A549 (cell line): Measurements from ENCODE around the gene AOAH. TPM values are rescaled to one million over a fixed set of nuclear protein-coding genes. Genes with fewer than 3 reads are reported as not detected.

Experiments used
- ATAC-seq, 2 experiments: fragments of 200-7000 bp in 1 of 2; fragments of >200 bp in 1 of 2; cut with Nextera tagmentation in 1 of 2; cut with Tn5 transposase in 1 of 2; 3 replicates each; pipeline versions ENCODE4 v1.8.0 to v1.9.1; 2018 to 2020; ENCODE audit warnings: mild to moderate bottlenecking in 1 of 2, moderate library complexity in 1 of 2
- CTCF ChIA-PET: fragments of 300-600 bp; sonication (Branson Sonifier 250); formaldehyde crosslinking; extraction: SDS; loops from one replicate; lab custom pipeline; 2021; ENCODE audit warnings: antibody characterized with exemption, inconsistent platforms; lab: Yijun Ruan, JAX
- POLR2A ChIA-PET: fragments of 350-600 bp; formaldehyde crosslinking; extraction: SDS; loops from one replicate; lab custom pipeline; 2021; ENCODE audit warnings: antibody characterized with exemption, inconsistent platforms; lab: Yijun Ruan, JAX
- DNase-seq, 2 experiments: peaks; one replicate each; pipeline versions ENCODE4 v3.0.0 to v3.0.0-alpha.2; 2011 to 2016; ENCODE audit warnings: low read depth in 1 of 2, low spot score in 1 of 2
- FAIRE-seq: peaks from 2 replicates; lab custom pipeline; 2011; peaks lifted over from hg19 to GRCh38; lab: Jason Lieb, UNC
- H3K27ac ChIP-seq, 2 experiments: fragments of >200 bp; sonication (Bioruptor Twin); formaldehyde crosslinking; 3 replicates each; pipeline ENCODE4 v1.5.1; 2016 to 2017
- H3K4me1 ChIP-seq: fragments of >200 bp; sonication (Bioruptor Twin); formaldehyde crosslinking; 3 replicates; pipeline ENCODE4 v1.6.1; 2016
- H3K4me2 ChIP-seq: fragments of >200 bp; sonication (Bioruptor Twin); formaldehyde crosslinking; 3 replicates; pipeline ENCODE4 v1.6.1; 2016
- H3K4me3 ChIP-seq: fragments of >200 bp; sonication (Bioruptor Twin); formaldehyde crosslinking; 3 replicates; pipeline ENCODE4 v1.5.1; 2016
- H3K9me3 ChIP-seq: fragments of >200 bp; sonication (Bioruptor Twin); formaldehyde crosslinking; 3 replicates; pipeline ENCODE4 v1.6.1; 2016
- CBX8 ChIP-seq: fragments of 200-600 bp; sonication (generic); IDR thresholded peaks from 2 replicates; pipeline ENCODE4 v1.6.1; 2016
- CHD2 ChIP-seq: fragments of 150-350 bp; IDR thresholded peaks from 2 replicates; pipeline ENCODE4 v1.6.1; 2014; ENCODE audit warnings: low read length; ENCODE audit not compliant: partially characterized antibody
- FOSL2 ChIP-seq, 2 experiments: fragments of 450-650 bp in 1 of 2; fragments of >200 bp in 1 of 2; sonication (Bioruptor Twin) in 1 of 2; formaldehyde crosslinking; IDR thresholded peaks; 2 replicates each; pipeline versions ENCODE4 v1.5.0 to v1.6.1; 2016 to 2020; ENCODE audit warnings: mild to moderate bottlenecking in 1 of 2, moderate library complexity in 1 of 2
- HOXA7 ChIP-seq: fragments of 250-450 bp; sonication (Bioruptor Pico); IDR thresholded peaks from 2 replicates; pipeline ENCODE4 v1.5.0; 2020; ENCODE audit warnings: mild to moderate bottlenecking, moderate library complexity
- HOXB5 ChIP-seq: fragments of 250-450 bp; sonication (Bioruptor Pico); IDR thresholded peaks from 2 replicates; pipeline ENCODE4 v1.5.0; 2020; ENCODE audit warnings: mild to moderate bottlenecking, moderate library complexity
- JUNB ChIP-seq: fragments of >200 bp; sonication (Bioruptor Twin); formaldehyde crosslinking; IDR thresholded peaks from 2 replicates; pipeline ENCODE4 v1.6.1; 2016
- MAZ ChIP-seq: fragments of 150-350 bp; IDR thresholded peaks from 2 replicates; pipeline ENCODE4 v1.6.1; 2014; ENCODE audit warnings: antibody characterized with exemption, low read depth, low read length, borderline replicate concordance
- NPAS2 ChIP-seq: fragments of 250-450 bp; sonication (Bioruptor Pico); IDR thresholded peaks from 2 replicates; pipeline ENCODE4 v1.8.0; 2022; ENCODE audit warnings: mild to moderate bottlenecking, moderate library complexity, borderline replicate concordance
- PHF8 ChIP-seq: fragments of 200-600 bp; sonication (generic); IDR thresholded peaks from 2 replicates; pipeline ENCODE4 v1.6.1; 2016; ENCODE audit warnings: low read depth, mild to moderate bottlenecking, antibody characterized with exemption, moderate library complexity, borderline replicate concordance
- RCOR1 ChIP-seq: fragments of 150-350 bp; IDR thresholded peaks from 2 replicates; pipeline ENCODE4 v1.6.1; 2014; ENCODE audit warnings: antibody characterized with exemption, low read length, low read depth
- RFX5 ChIP-seq: fragments of 450-650 bp; IDR thresholded peaks from 2 replicates; pipeline ENCODE4 v1.7.1; 2014; ENCODE audit warnings: antibody characterized with exemption, mild to moderate bottlenecking, moderate library complexity
- RNF2 ChIP-seq: fragments of 200-600 bp; sonication (generic); IDR thresholded peaks from 2 replicates; pipeline ENCODE4 v1.6.1; 2016; ENCODE audit warnings: low read depth, mild to moderate bottlenecking, antibody characterized with exemption, moderate library complexity, borderline replicate concordance
- SMC3 ChIP-seq: fragments of >200 bp; sonication (Bioruptor Twin); formaldehyde crosslinking; IDR thresholded peaks from 3 replicates; pipeline ENCODE4 v1.6.1; 2018; ENCODE audit warnings: inconsistent platforms
- SREBF2 ChIP-seq: fragments of 450-650 bp; IDR thresholded peaks from 2 replicates; pipeline ENCODE4 v1.6.1; 2014; ENCODE audit warnings: mild to moderate bottlenecking, moderate library complexity
- TFCP2L1 ChIP-seq: fragments of 250-450 bp; sonication (Bioruptor Pico); IDR thresholded peaks from 2 replicates; pipeline ENCODE4 v1.5.0; 2021; ENCODE audit warnings: mild to moderate bottlenecking
- ZFP36 ChIP-seq: fragments of 450-650 bp; IDR thresholded peaks from 2 replicates; pipeline ENCODE4 v1.6.1; 2014; ENCODE audit warnings: borderline replicate concordance; ENCODE audit not compliant: partially characterized antibody
- ZSCAN20 ChIP-seq: fragments of 250-450 bp; sonication (Bioruptor Pico); IDR thresholded peaks from 2 replicates; pipeline ENCODE4 v1.8.0; 2022; ENCODE audit warnings: mild to moderate bottlenecking, moderate library complexity
- WGBS: methylation state at CpG from one replicate; pipeline ENCODE4 v1.1.6; 2017; ENCODE audit errors: missing lambda C conversion rate; 5-methylcytosine and 5-hydroxymethylcytosine counted together
- polyA plus RNA-seq, 4 experiments: library from polyadenylated mRNA; depleted of rRNA in 3 of 4; stranded (reverse); fragments of >200 nt; fragmentation: RNase III in 1 of 4; extraction: RNeasy Plus Mini Kit Qiagen cat#74134 plus additional on column Dnase treatment in 1 of 4; gene quantifications; 2 replicates in 3 of 4; 3 replicates in 1 of 4; pipeline ENCODE4 v1.2.3, GENCODE V29; 2011 to 2017
- TF ChIP-seq, protein P1 (sequence below): fragments of >200 bp; sonication (Bioruptor Twin); formaldehyde crosslinking; IDR thresholded peaks from 3 replicates; pipeline ENCODE4 v1.6.1; 2016
- TF ChIP-seq, protein P2 (sequence below): IDR thresholded peaks from 2 replicates; pipeline ENCODE4 v1.6.1; 2012; ENCODE audit warnings: low read depth, borderline replicate concordance
- TF ChIP-seq, protein P3 (sequence below): fragments of 150-350 bp; IDR thresholded peaks from 2 replicates; pipeline ENCODE4 v1.6.1; 2014; ENCODE audit warnings: low read depth, mild to moderate bottlenecking, low read length

AOAH gene
- polyA plus RNA-seq, 2 of the 4 experiments (the other 2 are of a cell fraction) = 0.09 TPM; not detected in 1

DNA sequence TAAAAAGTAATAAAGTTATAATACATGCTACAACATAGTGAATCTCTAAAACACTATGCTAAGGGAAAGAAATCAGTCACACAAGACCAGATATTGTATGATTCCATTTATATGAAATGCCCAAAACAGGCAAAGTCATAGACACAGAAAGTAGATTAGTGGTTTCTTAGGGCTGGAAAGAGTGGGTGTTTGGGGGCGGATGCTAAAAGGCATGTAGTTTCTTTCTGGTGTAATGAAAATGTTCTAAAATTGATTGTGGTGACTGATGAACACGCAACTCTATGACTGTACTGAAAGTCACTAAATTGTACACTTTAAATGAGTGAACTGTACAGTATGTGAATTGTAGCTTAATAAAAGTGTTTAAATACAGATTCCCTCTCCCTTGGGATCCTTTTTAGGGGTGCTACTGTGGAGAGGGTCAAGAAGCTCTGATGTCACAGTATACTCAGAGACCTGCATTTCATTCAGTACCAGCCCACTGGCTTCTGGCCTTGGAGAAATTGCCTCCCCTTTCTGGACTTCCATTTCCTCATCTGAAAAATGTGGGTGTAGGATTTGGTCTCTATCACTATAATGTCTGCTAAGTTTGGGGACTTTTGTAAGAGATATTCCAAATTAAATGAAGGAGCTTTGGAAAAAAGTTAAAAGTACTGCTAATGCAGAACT lies 46.4 kb downstream of the AOAH start:
- POLR2A ChIA-PET = no interaction called here
- FAIRE-seq = no peak
- CTCF ChIA-PET = interaction anchor here (1.1 to 5.4 kb wide), 4 partner anchors 7 to 190 kb away, joined by 3 to 35 read pairs (median 10); no protein-coding TSS in a partner anchor
- H3K27ac ChIP-seq = no peak overlapping the region
- 74% methylated on average over 2 of the region's 2 CpGs for WGBS
- ATAC-seq = no peak
- DNase-seq = no peak
- TF ChIP-seq JUNB (no peak), NPAS2 (CRISPR knock-in tag) (no peak), CHD2 (no peak), MAZ (no peak), ZSCAN20 (CRISPR knock-in tag) (no peak), HOXB5 (CRISPR knock-in tag) (no peak)
- TF ChIP-seq, protein P1, sequence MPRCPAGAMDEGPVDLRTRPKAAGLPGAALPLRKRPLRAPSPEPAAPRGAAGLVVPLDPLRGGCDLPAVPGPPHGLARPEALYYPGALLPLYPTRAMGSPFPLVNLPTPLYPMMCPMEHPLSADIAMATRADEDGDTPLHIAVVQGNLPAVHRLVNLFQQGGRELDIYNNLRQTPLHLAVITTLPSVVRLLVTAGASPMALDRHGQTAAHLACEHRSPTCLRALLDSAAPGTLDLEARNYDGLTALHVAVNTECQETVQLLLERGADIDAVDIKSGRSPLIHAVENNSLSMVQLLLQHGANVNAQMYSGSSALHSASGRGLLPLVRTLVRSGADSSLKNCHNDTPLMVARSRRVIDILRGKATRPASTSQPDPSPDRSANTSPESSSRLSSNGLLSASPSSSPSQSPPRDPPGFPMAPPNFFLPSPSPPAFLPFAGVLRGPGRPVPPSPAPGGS = no peak
- TF ChIP-seq, all 56 proteins: peak for 0
- Histone ChIP-seq H3K4me1 (no peaks in the 10 kb centered on the region), H3K9me3 (no peaks in the 10 kb centered on the region), H3K4me3 (no peak overlapping the region), H3K4me2 (no peak overlapping the region)

GRCh38 chr7:36673703-36674102 lies 50.6 kb downstream of the AOAH start:
- ATAC-seq = no peak
- WGBS = 69% methylated on average over 6 of the region's 6 CpGs
- TF ChIP-seq NPAS2 (CRISPR knock-in tag) (no peak), ZSCAN20 (CRISPR knock-in tag) (no peak), RCOR1 (no peak), RNF2 (no peak), FOSL2 (IDR thresholded peaks at IDR 0.05) (no peak), FOSL2 (CRISPR knock-in tag; IDR thresholded peaks at IDR 0.05) (no peak), SMC3 (no peak), HOXA7 (CRISPR knock-in tag) (no peak), PHF8 (no peak)
- TF ChIP-seq, protein P1 = no peak
- TF ChIP-seq, protein P2, sequence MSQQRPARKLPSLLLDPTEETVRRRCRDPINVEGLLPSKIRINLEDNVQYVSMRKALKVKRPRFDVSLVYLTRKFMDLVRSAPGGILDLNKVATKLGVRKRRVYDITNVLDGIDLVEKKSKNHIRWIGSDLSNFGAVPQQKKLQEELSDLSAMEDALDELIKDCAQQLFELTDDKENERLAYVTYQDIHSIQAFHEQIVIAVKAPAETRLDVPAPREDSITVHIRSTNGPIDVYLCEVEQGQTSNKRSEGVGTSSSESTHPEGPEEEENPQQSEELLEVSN = no peak
- Histone ChIP-seq H3K4me3 (no peak overlapping the region), H3K4me1 (0 out of 3 replicates have a peak, but pooled peaks cover 6% of the 10 kb centered on the region), H3K9me3 (no peaks in the 10 kb centered on the region), H3K27ac (no peak overlapping the region), H3K4me2 (no peak overlapping the region)
- no peak for DNase-seq
- POLR2A ChIA-PET = no interaction called here
- CTCF ChIA-PET = interaction anchor here (0.8 to 8.3 kb wide), 8 partner anchors 9 to 233 kb away, joined by 3 to 261 read pairs (median 3); no protein-coding TSS in a partner anchor
- FAIRE-seq = no peak

DNA sequence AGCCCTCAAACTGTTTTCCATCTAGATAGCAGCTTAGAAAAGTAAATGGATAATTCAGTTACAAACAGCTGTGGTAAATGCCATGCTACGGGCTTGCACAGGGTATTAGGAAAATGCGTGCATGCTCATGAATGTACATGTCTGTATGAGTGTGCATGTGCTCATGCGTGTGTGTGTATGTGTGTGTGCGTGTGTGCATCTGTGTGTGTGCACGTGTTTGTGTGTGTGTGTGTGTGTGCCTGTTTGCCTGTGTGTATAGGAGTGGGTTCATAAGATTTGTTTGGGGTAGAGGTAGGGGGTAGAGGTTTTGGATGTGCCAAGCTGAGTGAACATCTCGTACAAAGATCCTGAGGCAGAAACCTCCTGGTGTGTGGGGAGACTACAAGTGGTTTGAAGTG lies 52.9 kb downstream of the AOAH start:
- FAIRE-seq = no peak
- no peak for ATAC-seq
- TF ChIP-seq RFX5 (no peak), CBX8 (no peak), ZFP36 (no peak), TFCP2L1 (no peak), MAZ (no peak), RNF2 (no peak), SMC3 (no peak), SREBF2 (no peak), ZSCAN20 (CRISPR knock-in tag) (no peak)
- TF ChIP-seq, protein P3, sequence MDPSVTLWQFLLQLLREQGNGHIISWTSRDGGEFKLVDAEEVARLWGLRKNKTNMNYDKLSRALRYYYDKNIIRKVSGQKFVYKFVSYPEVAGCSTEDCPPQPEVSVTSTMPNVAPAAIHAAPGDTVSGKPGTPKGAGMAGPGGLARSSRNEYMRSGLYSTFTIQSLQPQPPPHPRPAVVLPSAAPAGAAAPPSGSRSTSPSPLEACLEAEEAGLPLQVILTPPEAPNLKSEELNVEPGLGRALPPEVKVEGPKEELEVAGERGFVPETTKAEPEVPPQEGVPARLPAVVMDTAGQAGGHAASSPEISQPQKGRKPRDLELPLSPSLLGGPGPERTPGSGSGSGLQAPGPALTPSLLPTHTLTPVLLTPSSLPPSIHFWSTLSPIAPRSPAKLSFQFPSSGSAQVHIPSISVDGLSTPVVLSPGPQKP = no peak
- Histone ChIP-seq H3K4me2 (no peak overlapping the region), H3K4me1 (0 out of 3 replicates have a peak, but pooled peaks cover 6% of the 10 kb centered on the region), H3K9me3 (no peaks in the 10 kb centered on the region), H3K27ac (no peak overlapping the region), H3K4me3 (no peak overlapping the region)
- DNase-seq = no peak
- CTCF ChIA-PET = interaction anchor here (0.6 to 8.3 kb wide), 48 partner anchors 9 to 530 kb away, joined by 3 to 261 read pairs (median 4); no protein-coding TSS in a partner anchor
- POLR2A ChIA-PET = no interaction called here
- WGBS = 42% methylated on average over 6 of the region's 6 CpGs
